GM23248 (cell line): ENCODE results near the gene ADAM12. TPM values are rescaled to one million over a fixed set of nuclear protein-coding genes. Genes with fewer than 3 reads are reported as not detected.
A peak's percentile ranks its signal among the peaks of the same experiment; 100 is the strongest.

Source experiments
- DNase-seq: peaks from one replicate; pipeline ENCODE4 v3.0.0-alpha.2; 2015
- H2AFZ ChIP-seq: fragments of 200-600 bp; sonication (generic); 2 replicates; pipeline ENCODE4 v1.6.1; 2016; ENCODE audit warnings: antibody characterized with exemption
- H3F3A ChIP-seq: fragments of 200-600 bp; sonication (generic); 2 replicates; pipeline ENCODE4 v1.6.1; 2016; ENCODE audit warnings: mild to moderate bottlenecking, antibody characterized with exemption, mixed run types; ENCODE audit not compliant: insufficient read depth
- H3K27ac ChIP-seq: fragments of 200-600 bp; sonication (generic); 2 replicates; pipeline ENCODE4 v1.5.1; 2016; ENCODE audit warnings: mild to moderate bottlenecking
- H3K27me3 ChIP-seq: fragments of 200-600 bp; sonication (generic); replicated peaks from 2 replicates; pipeline ENCODE4 v1.6.1; 2016; ENCODE audit warnings: mild to moderate bottlenecking; ENCODE audit not compliant: insufficient read depth
- H3K36me3 ChIP-seq: fragments of 200-600 bp; sonication (generic); 2 replicates; pipeline ENCODE4 v1.6.1; 2016; ENCODE audit warnings: low read depth, mild to moderate bottlenecking
- H3K4me1 ChIP-seq: fragments of 200-600 bp; sonication (generic); 2 replicates; pipeline ENCODE4 v1.6.1; 2016; ENCODE audit warnings: mild to moderate bottlenecking; ENCODE audit not compliant: insufficient read depth
- H3K4me2 ChIP-seq: fragments of 200-600 bp; sonication (generic); one replicate; pipeline ENCODE4 v1.6.1; 2016; ENCODE audit warnings: mild to moderate bottlenecking; ENCODE audit not compliant: unreplicated experiment
- H3K4me3 ChIP-seq: fragments of 200-600 bp; sonication (generic); 2 replicates; pipeline ENCODE4 v1.5.1; 2016; ENCODE audit warnings: mild to moderate bottlenecking
- H3K79me2 ChIP-seq: fragments of 200-600 bp; sonication (generic); 2 replicates; pipeline ENCODE4 v1.6.1; 2016; ENCODE audit warnings: mild to moderate bottlenecking; ENCODE audit not compliant: insufficient read depth
- H3K9ac ChIP-seq: fragments of 200-600 bp; sonication (generic); 2 replicates; pipeline ENCODE4 v1.6.1; 2016; ENCODE audit warnings: mild to moderate bottlenecking
- H3K9me2 ChIP-seq: fragments of 200-600 bp; sonication (generic); 2 replicates; pipeline ENCODE4 v1.6.1; 2016; ENCODE audit warnings: mixed run types, mild to moderate bottlenecking, moderate library complexity; ENCODE audit not compliant: insufficient read depth
- H3K9me3 ChIP-seq: fragments of 200-600 bp; sonication (generic); one replicate; pipeline ENCODE4 v1.6.1; 2017; ENCODE audit warnings: low read depth
- H4K20me1 ChIP-seq: fragments of 200-600 bp; sonication (generic); 2 replicates; pipeline ENCODE4 v1.6.0; 2016; ENCODE audit not compliant: insufficient read depth
- EZH2 ChIP-seq: fragments of 200-600 bp; sonication (generic); IDR thresholded peaks from 2 replicates; pipeline ENCODE4 v1.6.1; 2018; ENCODE audit warnings: antibody characterized with exemption, mild to moderate bottlenecking; ENCODE audit not compliant: insufficient read depth, poor library complexity, severe bottlenecking
- EZH2phosphoT487 ChIP-seq: fragments of 200-600 bp; sonication (generic); IDR thresholded peaks from 2 replicates; pipeline ENCODE4 v1.6.1; 2018; ENCODE audit warnings: antibody characterized with exemption, moderate library complexity, mild to moderate bottlenecking, low read depth; ENCODE audit not compliant: insufficient read depth
- WGBS, 2 experiments: methylation state at CpG; one replicate each; pipeline ENCODE4 v1.1.6; 2015 to 2017; ENCODE audit warnings: low lambda C conversion rate in 2 of 2, low coverage in 1 of 2; ENCODE audit errors: missing lambda C conversion rate in 2 of 2; 5-methylcytosine and 5-hydroxymethylcytosine counted together
- in situ Hi-C: fragments of 300-500 bp; cut with MboI; formaldehyde crosslinking; loops from 2 replicates; pipeline ENCODE4 v1.15.0; 2020
- polyA plus RNA-seq: library from polyadenylated mRNA; unstranded; fragments of >200 nt; fragmentation: Nextera tagmentation; extraction: Ambion mirVana; gene quantifications from 2 replicates; pipeline ENCODE4 v1.2.1, GENCODE V29; 2016
- total RNA-seq: library from RNA; depleted of rRNA; stranded (reverse); fragments of >200 nt; shearing (Covaris generic); gene quantifications from 2 replicates; pipeline ENCODE4 v1.2.3, GENCODE V29; 2014

The ADAM12 gene
- total and polyA plus RNA-seq, 2 experiments from 2014 or later: 58.4 to 127 TPM

DNA sequence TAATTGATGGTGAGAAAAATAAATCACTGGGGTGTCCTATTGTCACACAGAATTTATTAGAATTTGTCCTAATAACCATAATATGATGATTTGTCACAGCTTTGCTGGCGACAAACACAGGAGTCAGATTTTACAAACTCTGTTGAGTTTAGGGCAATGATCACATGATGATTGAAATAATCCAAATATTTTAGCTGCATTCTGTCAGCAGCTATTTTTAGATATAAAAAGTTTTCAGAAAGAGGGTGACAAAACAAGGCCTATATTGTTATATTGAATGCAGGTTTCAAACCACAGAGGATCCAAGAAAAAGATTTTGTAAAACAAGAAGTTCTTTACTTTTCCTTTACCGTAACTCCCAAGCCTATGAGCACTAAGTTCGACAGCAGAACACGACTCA lies 178.8 kb downstream of the ADAM12 start:
- in situ Hi-C loops: no loop called here
- Histone ChIP-seq H4K20me1 (no peaks in the 10 kb centered on the region), H3K4me3 (no peak overlapping the region), H3K27ac (no peak overlapping the region), H3K79me2 (peaks cover 80% of the 10 kb centered on the region), H3K4me1 (peaks cover 51% of the 10 kb centered on the region), H3F3A (peaks cover 50% of the 10 kb centered on the region), H2AFZ (no peak overlapping the region), H3K9me3 (no peaks in the 10 kb centered on the region), H3K9me2 (no peaks in the 10 kb centered on the region), H3K9ac (no peak overlapping the region), H3K27me3 (no peaks in the 10 kb centered on the region), H3K36me3 (no peaks in the 10 kb centered on the region), H3K4me2 (peak overlapping the region; percentile 3)
- no peak for TF ChIP-seq EZH2
- TF ChIP-seq EZH2phosphoT487: no peak
- WGBS, 2 experiments: 49% methylated on average over 4 of the region's 4 CpGs
- DNase-seq: no peak

DNA sequence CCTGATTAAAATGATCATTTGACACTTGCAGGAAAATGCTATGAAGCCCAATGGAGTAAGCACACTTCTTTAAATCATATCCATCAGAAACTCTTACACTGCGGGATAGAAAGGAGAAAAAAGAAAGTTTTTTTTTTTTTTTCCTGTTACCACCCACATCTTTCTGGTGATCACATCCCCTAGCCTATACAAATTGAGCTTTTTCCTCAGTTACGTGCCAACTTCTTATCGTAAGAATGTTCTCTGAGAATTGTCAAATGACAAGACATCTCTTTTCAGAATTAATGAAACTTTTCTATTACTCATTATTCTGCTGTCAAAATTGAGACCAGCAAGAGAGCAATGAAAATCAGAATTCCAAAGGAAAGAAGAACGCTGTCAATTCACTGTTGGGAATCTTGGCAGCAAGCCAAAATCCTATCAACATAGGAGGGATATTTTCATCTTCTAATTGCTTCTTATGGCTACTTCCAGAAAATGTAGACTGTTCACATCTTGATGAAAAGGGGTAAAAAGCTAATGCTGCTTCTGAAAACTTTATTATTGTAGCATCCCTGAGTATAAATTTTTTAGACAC lies 179.5 kb downstream of the ADAM12 start:
- Histone ChIP-seq H4K20me1 (no peaks in the 10 kb centered on the region), H3K9ac (no peak overlapping the region), H3K4me2 (peak overlapping the region; percentile 3), H3K79me2 (peaks cover 76% of the 10 kb centered on the region), H3K4me1 (peaks cover 51% of the 10 kb centered on the region), H3K4me3 (no peak overlapping the region), H3K27ac (no peak overlapping the region), H3K9me2 (no peaks in the 10 kb centered on the region), H2AFZ (no peak overlapping the region), H3K9me3 (no peaks in the 10 kb centered on the region), H3K27me3 (no peaks in the 10 kb centered on the region), H3F3A (peaks cover 50% of the 10 kb centered on the region), H3K36me3 (no peaks in the 10 kb centered on the region)
- in situ Hi-C loops: no loop called here
- TF ChIP-seq EZH2 (no peak), EZH2phosphoT487 (no peak)
- 71 to 75% methylated on average over 4 of the region's 4 CpGs for WGBS, 2 experiments
- no peak for DNase-seq

- peaks cover 50% of the 10 kb centered on the region for H3K4me1 ChIP-seq
- H3K27me3 ChIP-seq: no peaks in the 10 kb centered on the region
- H3K9me2 ChIP-seq: no peaks in the 10 kb centered on the region
- whole genome bisulfite sequencing, 2 experiments: 94 to 96% methylated on average over 1 of the region's 1 CpG
- H2AFZ ChIP-seq: no peak overlapping the region
- peaks cover 75% of the 10 kb centered on the region for H3K79me2 ChIP-seq
- H3K4me3 ChIP-seq: no peak overlapping the region
- H3K27ac ChIP-seq: peak overlapping the region; percentile 51
- in situ Hi-C loops: no loop called here
- H4K20me1 ChIP-seq: no peaks in the 10 kb centered on the region
- no peak for DNase-seq
- H3K4me2 ChIP-seq: peak overlapping the region; percentile 41
- peaks cover 46% of the 10 kb centered on the region for H3F3A ChIP-seq
- no peaks in the 10 kb centered on the region for H3K9me3 ChIP-seq
- H3K9ac ChIP-seq: no peak overlapping the region
- no peak for TF ChIP-seq EZH2phosphoT487
- no peak for TF ChIP-seq EZH2
- H3K36me3 ChIP-seq: no peaks in the 10 kb centered on the region
Observed at GRCh38 chr10:126207851-126208250, 180.4 kb downstream of the ADAM12 start.

DNA sequence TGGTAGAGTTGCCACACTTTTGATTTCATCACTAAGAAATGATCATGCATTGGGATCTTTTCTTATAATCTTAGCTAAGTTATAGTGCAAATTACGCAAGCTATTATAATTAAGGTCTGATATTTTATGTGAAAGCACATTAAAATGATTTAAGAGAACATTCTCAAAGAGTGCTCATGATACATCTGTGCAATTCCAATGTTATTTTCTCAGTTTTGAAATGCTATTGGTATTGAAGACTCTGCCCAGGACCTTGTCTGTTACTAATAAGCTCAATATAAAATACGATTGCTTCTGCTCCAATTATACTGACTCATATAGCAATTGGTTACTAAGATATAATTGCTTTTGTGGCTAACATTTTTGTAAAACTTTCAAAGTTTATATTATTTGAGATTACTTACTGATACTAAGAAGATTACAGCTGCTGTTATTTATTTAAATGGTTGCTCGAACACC lies 180.9 kb downstream of the ADAM12 start:
- no peaks in the 10 kb centered on the region for H3K27me3 ChIP-seq
- no peaks in the 10 kb centered on the region for H3K9me3 ChIP-seq
- H3K27ac ChIP-seq: peak overlapping the region; percentile 51
- no peak overlapping the region for H2AFZ ChIP-seq
- no peaks in the 10 kb centered on the region for H3K36me3 ChIP-seq
- H3K9ac ChIP-seq: no peak overlapping the region
- no peak overlapping the region for H3K4me3 ChIP-seq
- peaks cover 45% of the 10 kb centered on the region for H3K4me1 ChIP-seq
- no peaks in the 10 kb centered on the region for H3K9me2 ChIP-seq
- peaks cover 44% of the 10 kb centered on the region for H3F3A ChIP-seq
- peak overlapping the region; percentile 41 for H3K4me2 ChIP-seq
- no peaks in the 10 kb centered on the region for H4K20me1 ChIP-seq
- WGBS, 2 experiments: 26 to 28% methylated on average over 3 of the region's 3 CpGs
- DNase-seq: peak; percentile 58
- H3K79me2 ChIP-seq: peaks cover 75% of the 10 kb centered on the region
- in situ Hi-C loops: no loop called here
- no peak for TF ChIP-seq EZH2phosphoT487
- TF ChIP-seq EZH2: no peak
